HEK293 (cell line): Measurements from ENCODE around the gene FAM110D.

ENCODE experiments used
- ZBTB49 ChIP-seq: fragments of 450-650 bp; formaldehyde crosslinking; IDR thresholded peaks from 2 replicates; pipeline ENCODE4 v1.5.1; 2016; ENCODE audit warnings: missing biosample characterization, missing genetic modification characterization, low read depth
- ZFP69B ChIP-seq: fragments of 450-650 bp; formaldehyde crosslinking; IDR thresholded peaks from 2 replicates; pipeline ENCODE4 v1.5.1; 2016; ENCODE audit warnings: missing biosample characterization, missing genetic modification characterization
- ZNF335 ChIP-seq: fragments of 450-650 bp; formaldehyde crosslinking; conservative IDR thresholded peaks from 2 replicates; pipeline ENCODE4 v1.5.1; 2016; ENCODE audit warnings: missing biosample characterization, missing genetic modification characterization
- ZNF350 ChIP-seq: fragments of 450-650 bp; formaldehyde crosslinking; IDR thresholded peaks from 2 replicates; pipeline ENCODE4 v1.5.0; 2017; ENCODE audit warnings: missing biosample characterization, mild to moderate bottlenecking, missing genetic modification characterization
- TF ChIP-seq, protein P1 (sequence below): fragments of 450-650 bp; formaldehyde crosslinking; IDR thresholded peaks from 2 replicates; pipeline ENCODE4 v1.5.1; 2016; ENCODE audit warnings: missing biosample characterization, missing genetic modification characterization

GRCh38 chr1:26180010-26180506 lies 21.2 kb downstream of the FAM110D start:
- TF ChIP-seq, protein P1, sequence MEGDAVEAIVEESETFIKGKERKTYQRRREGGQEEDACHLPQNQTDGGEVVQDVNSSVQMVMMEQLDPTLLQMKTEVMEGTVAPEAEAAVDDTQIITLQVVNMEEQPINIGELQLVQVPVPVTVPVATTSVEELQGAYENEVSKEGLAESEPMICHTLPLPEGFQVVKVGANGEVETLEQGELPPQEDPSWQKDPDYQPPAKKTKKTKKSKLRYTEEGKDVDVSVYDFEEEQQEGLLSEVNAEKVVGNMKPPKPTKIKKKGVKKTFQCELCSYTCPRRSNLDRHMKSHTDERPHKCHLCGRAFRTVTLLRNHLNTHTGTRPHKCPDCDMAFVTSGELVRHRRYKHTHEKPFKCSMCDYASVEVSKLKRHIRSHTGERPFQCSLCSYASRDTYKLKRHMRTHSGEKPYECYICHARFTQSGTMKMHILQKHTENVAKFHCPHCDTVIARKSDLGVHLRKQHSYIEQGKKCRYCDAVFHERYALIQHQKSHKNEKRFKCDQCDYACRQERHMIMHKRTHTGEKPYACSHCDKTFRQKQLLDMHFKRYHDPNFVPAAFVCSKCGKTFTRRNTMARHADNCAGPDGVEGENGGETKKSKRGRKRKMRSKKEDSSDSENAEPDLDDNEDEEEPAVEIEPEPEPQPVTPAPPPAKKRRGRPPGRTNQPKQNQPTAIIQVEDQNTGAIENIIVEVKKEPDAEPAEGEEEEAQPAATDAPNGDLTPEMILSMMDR (tag by site-specific recombination): no peak
- no peak for TF ChIP-seq ZFP69B (tag by site-specific recombination)
- TF ChIP-seq ZNF350 (tag by site-specific recombination): no peak
- TF ChIP-seq ZBTB49 (tag by site-specific recombination): no peak
- no peak for TF ChIP-seq ZNF335 (tag by site-specific recombination)
